Neuronal stem cell (in vitro differentiated cells): ENCODE data around the gene CYS1.
"Not testable (repeated sequence)": the region's sequence is repeated elsewhere in the genome, so short reads cannot be mapped to it uniquely, and the experiment has no call there.

ENCODE experiments used
- DNase-seq: peaks from one replicate; pipeline ENCODE4 v3.0.0-alpha.2; 2013; ENCODE audit warnings: low spot score
- H2AFZ ChIP-seq: one replicate; pipeline ENCODE4 v1.6.1; 2013; ENCODE audit warnings: mild to moderate bottlenecking, low read length, inconsistent platforms
- H2AK5ac ChIP-seq: 2 replicates; pipeline ENCODE4 v1.6.1; 2013; ENCODE audit warnings: low read depth, mild to moderate bottlenecking, inconsistent platforms, low read length, moderate library complexity, mixed read lengths
- H2BK120ac ChIP-seq: 2 replicates; pipeline ENCODE4 v1.6.1; 2013; ENCODE audit warnings: low read depth, mild to moderate bottlenecking, inconsistent platforms, low read length, moderate library complexity, mixed read lengths
- H2BK12ac ChIP-seq: one replicate; pipeline ENCODE4 v1.6.1; 2013; ENCODE audit warnings: low read length, inconsistent platforms
- H2BK15ac ChIP-seq: 2 replicates; pipeline ENCODE4 v1.6.1; 2013; ENCODE audit warnings: mild to moderate bottlenecking, low read length, inconsistent platforms, mixed read lengths
- H2BK5ac ChIP-seq: one replicate; pipeline ENCODE4 v1.6.1; 2013; ENCODE audit warnings: inconsistent platforms, mild to moderate bottlenecking, low read length, moderate library complexity
- H3K14ac ChIP-seq: one replicate; pipeline ENCODE4 v1.6.1; 2013; ENCODE audit warnings: low read length, inconsistent platforms
- H3K18ac ChIP-seq: 2 replicates; pipeline ENCODE4 v1.6.1; 2013; ENCODE audit warnings: low read length, inconsistent platforms
- H3K23ac ChIP-seq: 2 replicates; pipeline ENCODE4 v1.6.1; 2013; ENCODE audit warnings: low read depth, mild to moderate bottlenecking, mixed read lengths, low read length, inconsistent platforms; ENCODE audit not compliant: poor library complexity
- H3K27ac ChIP-seq: replicated peaks from 3 replicates; pipeline ENCODE4 v1.5.1; 2013; ENCODE audit warnings: low read length, inconsistent platforms
- H3K27me3 ChIP-seq, 3 experiments: 2 replicates each; pipeline ENCODE4 v1.6.1; 2013; ENCODE audit warnings: low read length in 3 of 3, mild to moderate bottlenecking in 2 of 3, inconsistent platforms in 1 of 3, low read depth in 1 of 3, mixed read lengths in 1 of 3, moderate library complexity in 1 of 3; ENCODE audit not compliant: control insufficient read depth in 3 of 3, insufficient read depth in 3 of 3
- H3K36me3 ChIP-seq, 2 donors: replicated peaks in 1 of 2; 2 replicates each; pipeline ENCODE4 v1.6.1; 2013; ENCODE audit warnings: low read length in 2 of 2; ENCODE audit not compliant: control insufficient read depth in 2 of 2, insufficient read depth in 2 of 2
- H3K4ac ChIP-seq: 2 replicates; pipeline ENCODE4 v1.6.1; 2013; ENCODE audit warnings: inconsistent platforms, mild to moderate bottlenecking, low read length, moderate library complexity
- H3K4me1 ChIP-seq, 2 donors: 1 replicate in 1 of 2; 2 replicates in 1 of 2; pipeline ENCODE4 v1.6.1; 2013; ENCODE audit warnings: low read length in 2 of 2, low read depth in 1 of 2; ENCODE audit not compliant: control insufficient read depth in 2 of 2, insufficient read depth in 1 of 2
- H3K4me2 ChIP-seq: one replicate; pipeline ENCODE4 v1.6.1; 2013; ENCODE audit warnings: mild to moderate bottlenecking, low read length, inconsistent platforms; ENCODE audit not compliant: insufficient read depth, poor library complexity, severe bottlenecking
- H3K4me3 ChIP-seq, 2 donors: 2 replicates each; pipeline ENCODE4 v1.5.1; 2013; ENCODE audit warnings: low read length in 2 of 2, mild to moderate bottlenecking in 2 of 2, inconsistent platforms in 1 of 2, moderate library complexity in 1 of 2
- H3K79me1 ChIP-seq: one replicate; pipeline ENCODE4 v1.6.1; 2013; ENCODE audit warnings: low read depth, mild to moderate bottlenecking, inconsistent platforms, low read length, moderate library complexity
- H3K9ac ChIP-seq: one replicate; pipeline ENCODE4 v1.6.1; 2013; ENCODE audit warnings: mild to moderate bottlenecking, low read depth, low read length, inconsistent platforms; ENCODE audit not compliant: poor library complexity
- H3K9me3 ChIP-seq, 2 donors: replicated peaks in 1 of 2; 2 replicates each; pipeline versions ENCODE3 to v1.6.1; 2013; ENCODE audit warnings: low read length in 2 of 2, mild to moderate bottlenecking in 2 of 2, inconsistent platforms in 1 of 2, low read depth in 1 of 2, mixed read lengths in 1 of 2, moderate library complexity in 1 of 2; ENCODE audit not compliant: control insufficient read depth in 2 of 2, insufficient read depth in 1 of 2
- H4K8ac ChIP-seq: one replicate; pipeline ENCODE4 v1.6.1; 2013; ENCODE audit warnings: low read depth, mild to moderate bottlenecking, inconsistent platforms, low read length, moderate library complexity
- H4K91ac ChIP-seq: one replicate; pipeline ENCODE4 v1.6.1; 2013; ENCODE audit warnings: low read length, low read depth, mild to moderate bottlenecking, inconsistent platforms; ENCODE audit not compliant: poor library complexity
- WGBS, 2 donors: extraction: QIAGEN DNeasy Blood & Tissue Kit; methylation state at CpG; one replicate each; pipeline ENCODE4 v1.1.7; 2013; ENCODE audit warnings: missing lambda C conversion rate in 2 of 2, mixed read lengths in 1 of 2; ENCODE audit not compliant: insufficient read length in 2 of 2, insufficient replicate concordance in 1 of 2; ENCODE audit errors: extremely low coverage in 2 of 2; 5-methylcytosine and 5-hydroxymethylcytosine counted together

The CYS1 gene

GRCh38 chr2:10016802-10017258 lies 63.4 kb downstream of the CYS1 start:
- peak overlapping the region; percentile 57 for H3K18ac ChIP-seq
- WGBS, 2 donors = no CpG with 5 or more reads among the region's 8 CpGs
- H2BK15ac ChIP-seq = no peak overlapping the region

GRCh38 chr2:10016001-10016801 lies 64.0 kb downstream of the CYS1 start:
- Histone ChIP-seq H3K4me3 (peak overlapping the region in 1 of 2 donors; percentile 33), H3K4me1 (no peaks in the 10 kb centered on the region), H3K9ac (no peak overlapping the region), H3K18ac (peak overlapping the region; percentile 71), H3K9me3 (peaks cover 1 to 4% of the 10 kb centered on the region in 2 donors), H2BK15ac (no peak overlapping the region), H2BK120ac (no peak overlapping the region), H3K4ac (no peak overlapping the region), H2BK5ac (no peak overlapping the region), H4K91ac (no peak overlapping the region), H3K27ac (no peak overlapping the region), H3K36me3 (no peaks in the 10 kb centered on the region), H3K4me2 (no peak overlapping the region), H3K23ac (peak overlapping the region; percentile 20), H3K27me3 (peaks cover 0 to 10% (median 0%) of the 10 kb centered on the region in 3 experiments), H3K14ac (peak overlapping the region; percentile 82), H4K8ac (peak overlapping the region; percentile 43), H2AFZ (no peak overlapping the region), H3K79me1 (peaks cover 11% of the 10 kb centered on the region), H2BK12ac (no peak overlapping the region), H2AK5ac (no peak overlapping the region)
- WGBS, 2 donors = no CpG with 5 or more reads among the region's 35 CpGs
- DNase-seq = no peak

More at GRCh38 chr2:10016802-10017258, 63.4 kb downstream of the CYS1 start:
- Histone ChIP-seq H3K27me3 (peaks cover 0 to 13% (median 0%) of the 10 kb centered on the region in 3 experiments), H2BK5ac (no peak overlapping the region), H4K91ac (no peak overlapping the region), H3K4me3 (no peak overlapping the region), H2BK120ac (no peak overlapping the region), H3K36me3 (no peaks in the 10 kb centered on the region), H2AFZ (no peak overlapping the region), H3K9ac (no peak overlapping the region), H3K4ac (no peak overlapping the region), H4K8ac (no peak overlapping the region), H3K23ac (no peak overlapping the region), H2AK5ac (no peak overlapping the region), H3K27ac (no peak overlapping the region), H3K4me2 (no peak overlapping the region), H3K4me1 (no peaks in the 10 kb centered on the region), H3K9me3 (peaks cover 3 to 4% of the 10 kb centered on the region in 2 donors), H2BK12ac (no peak overlapping the region), H3K14ac (no peak overlapping the region), H3K79me1 (peaks cover 9% of the 10 kb centered on the region)
- DNase-seq = no peak

- H3K9me3 ChIP-seq, H3K27ac ChIP-seq, H3K4ac ChIP-seq, H2AFZ ChIP-seq, H2BK12ac ChIP-seq, H2BK5ac ChIP-seq, H2AK5ac ChIP-seq, H3K4me1 ChIP-seq, H4K8ac ChIP-seq, H4K91ac ChIP-seq, H2BK15ac ChIP-seq, H3K18ac ChIP-seq, H3K4me2 ChIP-seq, H3K36me3 ChIP-seq, DNase-seq, H3K9ac ChIP-seq, H2BK120ac ChIP-seq: not testable (repeated sequence)
- peak overlapping the region; percentile 20 for H3K23ac ChIP-seq
- H3K79me1 ChIP-seq = peaks cover 11% of the 10 kb centered on the region
- peaks cover 0 to 10% (median 0%) of the 10 kb centered on the region in 3 experiments for H3K27me3 ChIP-seq
- no CpG with 5 or more reads among the region's 44 CpGs for WGBS, 2 donors
- peak overlapping the region; percentile 82 for H3K14ac ChIP-seq
- peak overlapping the region in 1 of 2 donors; percentile 33 for H3K4me3 ChIP-seq
Measured at GRCh38 chr2:10015376-10015989, 64.7 kb downstream of the CYS1 start.
